Activated T-cell treated with anti-CD3 and anti-CD28 coated beads, Interleukin-2, amount 50 U/mL, for 4 hours (primary cell): ENCODE results near the gene AEBP1. TPM values are rescaled to one million over a fixed set of nuclear protein-coding genes. Genes with fewer than 3 reads are reported as not detected.
A peak's percentile ranks its signal among the peaks of the same experiment; 100 is the strongest.

Experiments used
- ATAC-seq, 2 donors: fragments of 200-7000 bp; cut with Tn5 transposase; one replicate each; pipeline ENCODE4 v1.10.0; 2021
- DNase-seq: peaks from one replicate; pipeline ENCODE4 v3.0.0-alpha.2; 2020
- H3K27me3 Mint-ChIP-seq: one replicate; pipeline ENCODE4 v1.8.0; 2021; ENCODE audit warnings: low read depth, mixed read lengths
- H3K36me3 Mint-ChIP-seq: one replicate; pipeline ENCODE4 v1.8.0; 2022; ENCODE audit warnings: mixed read lengths; ENCODE audit not compliant: insufficient read depth
- H3K4me1 Mint-ChIP-seq: one replicate; pipeline ENCODE4 v1.8.0; 2021; ENCODE audit warnings: low read depth, mixed read lengths
- H3K4me3 Mint-ChIP-seq: one replicate; pipeline ENCODE4 v1.8.0; 2021; ENCODE audit warnings: mild to moderate bottlenecking, moderate library complexity, mixed read lengths
- H3K9me3 Mint-ChIP-seq: one replicate; pipeline ENCODE4 v1.8.0; 2021; ENCODE audit warnings: mixed read lengths
- total RNA-seq, 3 donors: library from RNA; stranded (reverse); gene quantifications; one replicate each; pipeline ENCODE4 v1.2.1, GENCODE V29; 2021

Gene AEBP1
- total RNA-seq, 3 donors from 2014 or later: 26.7 to 36.3 (median 35.7) TPM

DNA sequence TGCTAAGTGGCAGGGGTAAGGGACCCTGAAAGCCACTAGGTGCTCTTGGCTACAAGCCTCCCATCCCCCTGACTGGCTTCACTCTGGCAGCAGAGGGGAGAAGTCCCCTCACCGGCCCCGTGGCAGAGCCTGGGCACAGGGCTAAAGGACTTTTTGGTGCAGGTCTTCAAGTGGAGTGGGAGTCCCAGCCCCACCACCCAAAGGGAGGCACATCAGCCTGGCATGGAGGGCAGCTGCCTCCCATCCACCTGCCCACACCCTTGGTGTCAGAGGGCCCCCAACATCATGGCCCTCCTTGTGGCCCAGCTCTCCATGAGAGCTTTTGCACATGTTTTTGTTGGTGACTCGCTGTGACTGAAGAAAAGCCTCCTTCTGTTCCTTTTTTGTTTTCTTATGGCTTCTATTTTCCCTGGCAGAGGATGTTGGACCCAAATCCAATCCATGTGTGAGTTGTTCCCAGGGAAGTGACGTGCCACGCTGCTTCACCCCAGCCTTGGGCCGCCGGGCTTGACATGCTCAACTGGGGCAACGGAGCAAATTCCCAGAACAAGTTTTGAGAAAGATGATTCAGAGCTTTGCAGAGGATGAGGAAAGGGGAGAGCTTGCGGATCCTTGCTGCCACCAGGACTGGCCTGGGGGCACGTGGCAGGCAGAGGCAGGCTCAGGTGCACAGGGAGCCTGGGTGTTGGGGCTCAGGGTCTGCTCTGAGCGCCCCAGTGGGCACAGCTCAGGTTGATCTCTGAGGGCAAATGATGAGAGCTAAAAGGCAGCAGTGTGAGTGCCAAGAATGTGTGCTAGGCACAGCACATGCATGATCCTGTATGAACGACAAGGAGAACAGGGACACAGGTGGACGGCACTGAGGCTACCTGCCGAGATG lies 1.9 kb upstream of the AEBP1 start:
- Mint-ChIP-seq H3K4me3 (peak overlapping the region; percentile 31), H3K36me3 (no peaks in the 10 kb centered on the region), H3K27me3 (peaks cover 21% of the 10 kb centered on the region), H3K4me1 (peaks cover 18% of the 10 kb centered on the region), H3K9me3 (no peaks in the 10 kb centered on the region)
- DNase-seq (no peak), ATAC-seq (no peak)

DNA sequence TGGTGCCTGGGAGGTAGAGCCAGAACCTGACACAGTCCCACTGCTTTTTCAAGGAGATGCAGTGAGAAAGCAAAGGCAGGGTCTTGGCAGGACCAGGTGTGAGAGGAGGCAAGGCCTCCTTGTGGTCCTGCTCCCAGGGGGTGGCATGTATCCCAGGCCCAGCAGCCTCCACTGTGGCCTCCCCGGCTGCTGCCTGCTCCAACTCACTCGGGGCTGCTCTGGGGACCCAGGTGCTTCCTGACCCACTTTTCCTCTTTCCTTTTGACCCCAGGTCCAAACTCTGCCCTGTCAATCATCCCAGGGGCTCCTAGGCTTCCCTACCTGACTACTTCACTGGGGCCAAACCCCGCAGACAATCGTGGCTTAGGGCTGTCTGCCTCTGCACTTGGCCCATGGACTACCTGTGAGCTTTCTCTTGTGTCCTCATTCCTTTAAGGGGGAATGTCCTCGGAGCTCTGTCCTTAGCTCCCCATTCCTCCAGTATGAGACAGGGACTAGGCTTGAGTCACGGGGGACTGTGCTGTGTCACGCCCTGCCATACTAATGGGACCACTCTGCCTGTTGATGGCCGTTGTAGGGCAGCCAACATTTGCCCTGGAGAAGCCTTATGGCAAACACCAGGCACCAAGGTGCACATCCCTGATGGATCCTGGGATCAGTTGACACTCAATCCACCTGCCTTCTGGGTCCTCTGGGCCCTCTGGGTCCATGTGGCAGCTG lies 1.1 kb upstream of the AEBP1 start:
- ATAC-seq (no peak), DNase-seq (no peak)
- Mint-ChIP-seq H3K4me1 (peaks cover 15% of the 10 kb centered on the region), H3K27me3 (peaks cover 21% of the 10 kb centered on the region), H3K4me3 (peak overlapping the region; percentile 59), H3K36me3 (no peaks in the 10 kb centered on the region), H3K9me3 (no peaks in the 10 kb centered on the region)

DNA sequence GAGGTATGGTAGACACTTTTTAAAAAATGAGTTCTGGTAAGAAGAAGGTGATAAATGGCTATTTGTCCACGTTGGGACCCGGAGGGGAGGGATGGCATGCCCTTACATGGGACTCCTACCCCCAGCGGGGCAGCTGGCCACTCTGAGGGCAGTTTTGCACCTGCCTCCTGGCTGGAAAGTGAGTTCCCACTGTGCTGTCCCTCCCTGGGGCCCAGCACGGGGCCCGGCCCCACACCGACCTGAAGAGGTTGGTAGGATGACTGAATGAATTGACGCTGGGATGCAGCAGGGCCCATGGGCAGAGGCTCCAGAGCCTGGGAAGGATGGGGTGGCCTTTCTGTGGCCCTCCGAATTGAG lies 601 bp upstream of the AEBP1 start:
- H3K9me3 Mint-ChIP-seq: no peaks in the 10 kb centered on the region
- H3K27me3 Mint-ChIP-seq: peaks cover 21% of the 10 kb centered on the region
- no peak for DNase-seq
- peak overlapping the region; percentile 59 for H3K4me3 Mint-ChIP-seq
- peaks cover 15% of the 10 kb centered on the region for H3K4me1 Mint-ChIP-seq
- no peak for ATAC-seq
- H3K36me3 Mint-ChIP-seq: no peaks in the 10 kb centered on the region

DNA sequence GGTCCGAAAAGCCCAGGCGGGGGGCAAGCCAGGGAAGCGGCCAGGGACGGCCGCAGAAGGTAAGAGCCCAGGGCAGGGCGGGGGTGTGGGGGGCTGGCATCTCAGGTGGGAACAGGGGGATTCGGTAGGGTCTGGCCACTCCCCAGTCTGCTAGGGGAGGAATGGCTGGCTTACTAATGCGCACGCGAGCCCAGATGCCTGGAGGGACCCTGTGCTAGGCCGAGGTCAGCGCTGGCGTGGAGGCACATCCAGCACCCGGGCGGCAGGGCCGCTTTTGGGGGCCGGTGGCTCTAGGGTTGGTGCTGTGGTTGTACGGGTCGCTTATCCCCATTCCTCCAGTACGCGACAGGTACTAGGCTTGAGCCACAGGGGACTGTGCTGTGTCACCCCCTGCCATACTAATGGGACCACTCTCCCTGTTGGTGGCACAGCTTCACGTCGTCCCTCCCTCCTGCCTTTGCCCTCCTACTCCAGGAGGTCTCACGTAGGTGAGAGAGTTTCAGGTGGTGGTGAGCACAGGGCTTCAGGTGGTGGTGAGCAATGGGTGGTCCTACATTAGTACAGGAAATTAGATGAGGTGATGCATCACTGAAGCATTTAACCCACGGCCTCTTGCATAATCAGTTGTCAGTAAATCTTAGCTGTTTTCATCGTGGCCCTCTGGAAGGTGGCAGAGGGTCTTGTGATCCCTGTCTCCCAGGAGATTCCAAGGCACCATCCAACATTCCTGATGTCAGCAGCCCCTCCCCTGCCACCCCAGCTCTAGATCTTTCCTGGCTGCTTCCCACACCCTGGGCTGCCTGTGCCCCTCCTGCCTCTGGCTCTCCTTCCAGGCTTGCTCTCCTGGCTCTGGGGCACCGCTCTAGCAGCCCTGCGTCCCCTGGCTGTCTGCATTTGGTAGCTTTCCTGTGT lies 971 bp downstream of the AEBP1 start:
- ATAC-seq (peak; percentile 35 to 36), DNase-seq (no peak)
- Mint-ChIP-seq H3K27me3 (peaks cover 21% of the 10 kb centered on the region), H3K4me1 (peaks cover 15% of the 10 kb centered on the region), H3K9me3 (no peaks in the 10 kb centered on the region), H3K36me3 (no peaks in the 10 kb centered on the region), H3K4me3 (peak overlapping the region; percentile 77)

DNA sequence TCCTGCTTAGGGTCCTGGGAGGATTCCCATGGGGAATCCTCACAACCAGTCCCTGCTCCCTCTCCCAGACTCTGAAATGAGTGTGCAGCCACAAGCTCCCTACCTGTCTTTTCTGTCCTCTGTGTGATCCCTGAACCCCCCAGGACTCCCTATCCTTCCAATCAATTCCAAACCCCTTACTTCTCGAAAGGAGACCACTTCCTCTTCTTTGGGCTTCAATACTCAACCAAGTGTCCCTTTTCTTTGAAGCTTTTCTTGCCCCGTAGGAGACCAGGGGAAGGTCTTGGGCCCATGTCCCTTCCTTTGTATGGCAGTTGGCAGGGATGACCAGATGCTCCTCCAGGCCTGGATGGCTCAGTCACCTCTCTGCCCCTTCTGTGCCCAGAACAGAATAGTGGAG lies 1.7 kb downstream of the AEBP1 start:
- peak overlapping the region; percentile 77 for H3K4me3 Mint-ChIP-seq
- no peaks in the 10 kb centered on the region for H3K9me3 Mint-ChIP-seq
- H3K27me3 Mint-ChIP-seq: peaks cover 21% of the 10 kb centered on the region
- ATAC-seq (no peak), DNase-seq (no peak)
- H3K4me1 Mint-ChIP-seq: peaks cover 15% of the 10 kb centered on the region
- H3K36me3 Mint-ChIP-seq: no peaks in the 10 kb centered on the region

DNA sequence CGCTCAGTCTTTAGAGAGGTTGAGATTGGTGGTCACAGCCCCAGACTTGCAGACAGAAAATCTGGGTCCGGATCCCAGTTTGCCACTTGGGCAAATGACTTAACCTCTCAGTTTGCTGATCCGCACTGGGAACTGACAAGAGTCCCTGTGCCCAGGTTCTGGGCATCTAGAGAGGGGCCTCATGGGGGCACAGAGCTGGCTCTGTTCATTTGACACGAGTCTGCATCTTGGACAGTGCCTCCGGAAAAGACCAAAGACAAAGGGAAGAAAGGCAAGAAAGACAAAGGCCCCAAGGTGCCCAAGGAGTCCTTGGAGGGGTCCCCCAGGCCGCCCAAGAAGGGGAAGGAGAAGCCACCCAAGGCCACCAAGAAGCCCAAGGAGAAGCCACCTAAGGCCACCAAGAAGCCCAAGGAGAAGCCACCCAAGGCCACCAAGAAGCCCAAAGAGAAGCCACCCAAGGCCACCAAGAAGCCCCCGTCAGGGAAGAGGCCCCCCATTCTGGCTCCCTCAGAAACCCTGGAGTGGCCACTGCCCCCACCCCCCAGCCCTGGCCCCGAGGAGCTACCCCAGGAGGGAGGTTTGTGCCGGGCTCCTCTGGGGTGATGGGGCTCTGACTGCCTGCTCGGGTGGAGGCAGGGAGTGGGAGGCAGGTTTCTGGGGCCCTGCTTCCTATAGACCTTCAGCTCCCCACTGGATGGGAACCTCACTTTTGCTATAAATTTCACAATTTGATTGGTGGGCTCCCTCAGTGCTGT lies 2.3 kb downstream of the AEBP1 start:
- no peak for ATAC-seq
- no peak overlapping the region for H3K4me3 Mint-ChIP-seq
- no peaks in the 10 kb centered on the region for H3K36me3 Mint-ChIP-seq
- peaks cover 15% of the 10 kb centered on the region for H3K4me1 Mint-ChIP-seq
- no peak for DNase-seq
- no peaks in the 10 kb centered on the region for H3K9me3 Mint-ChIP-seq
- peaks cover 21% of the 10 kb centered on the region for H3K27me3 Mint-ChIP-seq

DNA sequence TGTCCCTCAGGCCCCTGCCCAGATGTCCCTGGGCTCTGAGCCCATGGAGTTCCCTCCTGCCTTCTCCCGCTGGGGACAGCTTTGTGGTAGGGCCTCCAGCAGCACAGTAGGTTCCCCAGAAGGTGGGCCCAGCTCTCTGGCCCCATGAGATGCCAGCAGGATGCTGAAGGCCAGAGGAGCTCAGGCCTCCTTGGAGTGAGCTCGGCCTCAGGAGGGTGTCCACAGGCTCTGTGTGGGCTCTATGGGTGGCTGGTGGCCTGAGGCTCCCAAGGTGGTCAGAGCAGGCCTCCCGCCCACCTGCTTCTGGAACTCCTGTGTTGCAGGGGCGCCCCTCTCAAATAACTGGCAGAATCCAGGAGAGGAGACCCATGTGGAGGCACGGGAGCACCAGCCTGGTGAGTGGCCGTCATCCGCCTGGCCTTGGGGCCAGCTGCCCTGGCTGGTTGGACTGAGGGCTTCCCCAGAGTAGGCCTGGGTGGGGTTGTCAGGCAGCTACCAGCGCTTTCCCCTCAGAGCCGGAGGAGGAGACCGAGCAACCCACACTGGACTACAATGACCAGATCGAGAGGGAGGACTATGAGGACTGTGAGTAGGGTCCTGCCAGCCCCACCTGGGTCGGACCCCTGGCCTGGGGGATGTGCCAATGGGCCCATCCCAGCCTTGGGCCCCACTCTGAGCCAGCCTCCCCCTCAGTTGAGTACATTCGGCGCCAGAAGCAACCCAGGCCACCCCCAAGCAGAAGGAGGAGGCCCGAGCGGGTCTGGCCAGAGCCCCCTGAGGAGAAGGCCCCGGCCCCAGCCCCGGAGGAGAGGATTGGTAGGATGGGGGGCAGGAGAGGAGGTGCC lies 3.2 kb downstream of the AEBP1 start:
- no peak for DNase-seq
- H3K4me1 Mint-ChIP-seq: peaks cover 15% of the 10 kb centered on the region
- peaks cover 21% of the 10 kb centered on the region for H3K27me3 Mint-ChIP-seq
- H3K4me3 Mint-ChIP-seq: no peak overlapping the region
- no peaks in the 10 kb centered on the region for H3K36me3 Mint-ChIP-seq
- ATAC-seq: no peak
- no peaks in the 10 kb centered on the region for H3K9me3 Mint-ChIP-seq

DNA sequence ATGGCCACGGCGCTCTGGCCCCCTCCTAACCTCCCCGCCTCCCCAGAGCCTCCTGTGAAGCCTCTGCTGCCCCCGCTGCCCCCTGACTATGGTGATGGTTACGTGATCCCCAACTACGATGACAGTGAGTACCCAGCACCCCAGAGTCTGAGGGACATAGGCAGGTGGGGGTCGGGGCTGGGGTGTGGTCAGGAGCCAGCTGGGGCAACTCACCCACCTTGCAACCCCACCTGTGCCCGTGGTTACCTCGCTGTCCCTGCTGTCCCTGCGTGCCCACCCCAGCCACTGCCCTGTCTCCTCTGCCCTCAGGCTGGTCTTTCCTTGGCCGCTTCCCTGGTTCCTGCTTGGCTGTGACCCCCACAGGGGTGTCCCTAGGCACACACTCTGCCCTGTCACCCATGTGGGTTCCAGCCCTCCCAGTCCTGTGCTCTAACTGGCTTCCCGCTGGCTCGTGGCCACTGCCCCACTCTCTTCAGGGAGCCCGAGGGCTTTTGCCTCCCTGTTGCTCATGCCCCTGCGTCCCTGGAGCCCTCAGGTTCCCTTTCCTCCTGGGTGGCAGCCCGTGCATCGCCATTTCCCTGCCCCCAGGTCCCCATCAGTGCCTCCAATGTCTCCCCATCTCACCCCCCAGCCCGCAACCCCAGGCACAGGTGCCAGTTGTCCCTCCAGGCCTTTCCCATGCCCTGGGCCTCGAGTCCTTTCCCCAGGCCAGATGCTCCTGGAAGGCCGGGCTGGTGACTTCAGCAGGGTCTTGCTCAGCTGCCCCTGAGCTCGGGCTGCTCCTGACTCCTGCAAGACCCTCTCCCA lies 4.0 kb downstream of the AEBP1 start:
- H3K4me3 Mint-ChIP-seq: no peak overlapping the region
- H3K4me1 Mint-ChIP-seq: peaks cover 15% of the 10 kb centered on the region
- ATAC-seq (no peak), DNase-seq (no peak)
- H3K9me3 Mint-ChIP-seq: no peaks in the 10 kb centered on the region
- H3K36me3 Mint-ChIP-seq: no peaks in the 10 kb centered on the region
- H3K27me3 Mint-ChIP-seq: peaks cover 19% of the 10 kb centered on the region

DNA sequence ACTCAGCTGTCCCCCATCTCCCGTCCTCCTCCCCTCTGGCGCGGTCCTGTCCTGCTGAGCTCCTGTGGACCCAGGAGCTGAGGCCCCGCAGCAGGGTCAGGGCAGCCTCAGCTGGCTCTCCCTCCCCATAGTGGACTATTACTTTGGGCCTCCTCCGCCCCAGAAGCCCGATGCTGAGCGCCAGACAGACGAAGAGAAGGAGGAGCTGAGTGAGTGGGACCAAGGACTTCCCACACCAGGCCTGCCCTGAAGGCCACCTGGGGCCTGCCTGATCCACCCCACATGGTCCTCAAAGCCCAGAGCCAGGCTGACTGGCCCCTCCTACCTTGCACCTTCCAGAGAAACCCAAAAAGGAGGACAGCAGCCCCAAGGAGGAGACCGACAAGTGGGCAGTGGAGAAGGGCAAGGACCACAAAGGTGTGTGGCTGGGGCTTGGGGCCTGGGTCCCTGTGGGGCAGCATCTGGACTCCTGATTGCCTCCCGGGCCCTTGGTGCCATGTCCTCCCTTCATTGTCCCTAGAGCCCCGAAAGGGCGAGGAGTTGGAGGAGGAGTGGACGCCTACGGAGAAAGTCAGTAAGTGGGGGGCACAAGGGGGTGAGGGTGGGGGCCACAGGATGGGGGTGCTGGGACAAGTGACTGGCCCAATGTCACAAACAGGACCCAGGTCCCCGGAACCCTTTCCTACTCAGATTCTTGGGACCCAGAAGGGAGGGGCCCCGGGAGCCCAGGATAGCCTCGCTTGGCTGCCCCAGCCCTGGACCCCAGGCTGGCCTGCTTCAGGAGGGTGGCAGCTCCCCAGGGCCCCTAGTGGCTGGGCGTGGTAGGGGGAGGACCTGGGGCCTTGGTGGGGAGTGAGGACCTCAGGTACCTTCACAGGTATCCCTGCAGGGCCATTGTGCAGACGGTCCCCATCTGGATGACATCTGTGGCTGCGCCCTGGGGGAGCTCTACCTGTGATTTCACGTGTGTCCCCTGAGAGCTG lies 4.9 kb downstream of the AEBP1 start:
- Mint-ChIP-seq H3K4me3 (no peak overlapping the region), H3K4me1 (peaks cover 12% of the 10 kb centered on the region), H3K36me3 (peaks cover 2% of the 10 kb centered on the region), H3K9me3 (no peaks in the 10 kb centered on the region), H3K27me3 (peaks cover 16% of the 10 kb centered on the region)
- DNase-seq (no peak), ATAC-seq (no peak)

DNA sequence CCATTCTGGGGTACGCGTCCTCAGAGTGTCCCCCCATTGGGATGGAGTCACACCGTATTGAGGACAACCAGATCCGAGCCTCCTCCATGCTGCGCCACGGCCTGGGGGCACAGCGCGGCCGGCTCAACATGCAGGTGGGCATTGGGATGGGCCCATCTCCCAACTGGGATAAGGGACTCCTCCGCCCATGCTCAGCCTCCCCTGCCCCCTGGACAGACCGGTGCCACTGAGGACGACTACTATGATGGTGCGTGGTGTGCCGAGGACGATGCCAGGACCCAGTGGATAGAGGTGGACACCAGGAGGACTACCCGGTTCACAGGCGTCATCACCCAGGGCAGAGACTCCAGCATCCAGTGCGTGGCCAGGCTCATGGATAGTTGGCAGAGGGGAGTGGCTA lies 5.8 kb downstream of the AEBP1 start:
- Mint-ChIP-seq H3K27me3 (peaks cover 14% of the 10 kb centered on the region), H3K4me1 (peaks cover 12% of the 10 kb centered on the region), H3K36me3 (peaks cover 5% of the 10 kb centered on the region), H3K9me3 (no peaks in the 10 kb centered on the region), H3K4me3 (no peak overlapping the region)
- DNase-seq (no peak), ATAC-seq (no peak)

DNA sequence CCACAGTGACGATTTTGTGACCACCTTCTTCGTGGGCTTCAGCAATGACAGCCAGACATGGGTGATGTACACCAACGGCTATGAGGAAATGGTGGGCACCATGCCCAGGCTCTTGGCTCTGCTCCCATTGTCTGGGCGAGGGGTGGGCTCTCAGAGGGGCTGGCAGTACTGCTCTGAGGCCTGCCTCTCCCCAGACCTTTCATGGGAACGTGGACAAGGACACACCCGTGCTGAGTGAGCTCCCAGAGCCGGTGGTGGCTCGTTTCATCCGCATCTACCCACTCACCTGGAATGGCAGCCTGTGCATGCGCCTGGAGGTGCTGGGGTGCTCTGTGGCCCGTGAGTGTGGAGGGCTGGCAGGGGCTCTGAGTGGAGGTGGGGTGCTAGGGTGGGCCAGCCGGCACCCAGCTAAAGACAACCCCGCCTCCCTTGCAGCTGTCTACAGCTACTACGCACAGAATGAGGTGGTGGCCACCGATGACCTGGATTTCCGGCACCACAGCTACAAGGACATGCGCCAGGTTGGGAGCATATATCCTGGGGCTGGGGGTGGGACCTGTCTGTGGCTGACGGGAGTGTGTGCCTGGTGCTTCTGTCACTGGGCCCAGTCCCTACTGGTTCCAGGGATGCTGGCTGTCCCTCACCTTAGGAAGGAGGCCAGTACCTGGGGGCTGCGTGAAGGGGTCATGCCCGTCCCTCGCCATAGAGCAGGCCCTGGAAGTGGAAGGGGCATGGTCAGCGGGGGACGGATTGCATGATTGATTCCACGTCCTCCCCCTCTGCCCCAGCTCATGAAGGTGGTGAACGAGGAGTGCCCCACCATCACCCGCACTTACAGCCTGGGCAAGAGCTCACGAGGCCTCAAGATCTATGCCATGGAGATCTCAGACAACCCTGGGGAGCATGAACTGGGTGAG lies 6.8 kb downstream of the AEBP1 start:
- no peak overlapping the region for H3K4me3 Mint-ChIP-seq
- peaks cover 4% of the 10 kb centered on the region for H3K27me3 Mint-ChIP-seq
- peaks cover 4% of the 10 kb centered on the region for H3K4me1 Mint-ChIP-seq
- H3K9me3 Mint-ChIP-seq: no peaks in the 10 kb centered on the region
- H3K36me3 Mint-ChIP-seq: peaks cover 8% of the 10 kb centered on the region
- ATAC-seq (no peak), DNase-seq (no peak)
